GM18508 (cell line): ENCODE results near the gene ZDHHC4.
"Not testable (repeated sequence)": the region's sequence is repeated elsewhere in the genome, so short reads cannot be mapped to it uniquely, and the experiment has no call there.

Source experiments
- ATAC-seq: cut with Tn5 transposase; IDR thresholded peaks from one replicate; pipeline ENCODE4 v1.9.1; 2021; ENCODE audit warnings: moderate number of reproducible peaks; ENCODE audit not compliant: insufficient read depth, unreplicated experiment

Gene ZDHHC4

DNA sequence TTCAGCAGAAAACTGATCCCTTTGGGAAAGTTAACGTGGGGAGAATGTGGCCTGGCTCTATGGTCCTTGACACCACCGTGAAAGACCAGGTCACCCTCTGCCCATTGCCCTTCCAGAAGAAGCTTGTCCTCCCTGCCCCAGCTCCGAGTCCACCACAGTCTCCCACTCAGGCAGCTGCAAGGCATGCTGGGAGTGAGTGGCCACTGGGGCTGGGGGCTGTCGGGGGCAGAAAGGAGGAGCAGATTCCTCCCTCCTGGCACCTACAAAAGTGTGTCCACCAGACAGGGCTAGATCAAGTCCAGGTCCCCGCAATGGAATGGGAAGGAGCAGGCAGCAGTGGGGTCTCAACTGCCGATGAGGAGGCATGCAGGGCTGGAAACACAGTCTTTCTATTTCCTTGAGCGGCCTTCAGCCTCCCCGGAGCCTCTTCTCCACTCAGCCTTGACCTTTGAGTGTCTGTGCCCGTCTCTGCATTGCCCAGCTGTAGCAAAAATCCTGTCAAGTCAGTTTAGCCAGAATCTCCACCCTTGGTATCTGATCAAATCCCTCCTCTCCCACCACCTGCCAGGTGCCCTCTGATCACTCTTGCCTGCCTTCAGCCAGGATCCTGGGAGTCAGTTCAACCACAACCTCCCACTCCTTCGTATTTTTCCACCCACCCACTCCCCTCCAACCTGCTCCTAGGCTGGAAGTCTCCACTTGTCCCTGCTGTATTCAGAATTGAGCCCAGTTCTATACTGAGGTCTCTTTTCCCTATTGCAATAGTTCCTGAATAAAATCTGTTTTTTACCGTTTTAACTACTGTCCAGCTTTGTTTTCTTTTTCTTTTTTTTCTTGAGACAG is 53.0 kb downstream of the ZDHHC4 start:
- ATAC-seq = no peak

DNA sequence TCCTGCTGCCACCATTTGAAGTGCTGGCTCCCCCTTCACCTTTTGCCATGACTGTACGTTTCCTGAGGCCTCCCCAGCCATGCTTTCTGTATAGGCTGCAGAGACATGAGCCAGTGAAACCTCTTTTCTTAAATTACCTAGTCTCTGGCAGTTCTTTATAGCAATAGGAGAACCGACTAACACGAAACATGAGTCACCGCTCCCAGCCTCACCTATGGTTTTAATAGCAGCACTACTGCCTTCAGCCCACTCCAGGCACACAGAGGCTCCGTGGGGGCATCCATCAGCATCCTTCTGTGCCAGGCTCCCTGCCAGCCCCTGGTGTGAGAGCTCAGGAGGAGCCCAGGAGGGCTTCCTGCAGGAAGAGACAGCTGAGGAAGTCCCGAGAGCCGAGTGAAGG is 54.4 kb downstream of the ZDHHC4 start:
- ATAC-seq = no peak

GRCh38 chr7:6634021-6634420 is 56.8 kb downstream of the ZDHHC4 start:
- no peak for ATAC-seq

GRCh38 chr7:6634971-6635370 is 57.7 kb downstream of the ZDHHC4 start:
- ATAC-seq = not testable (repeated sequence)

DNA sequence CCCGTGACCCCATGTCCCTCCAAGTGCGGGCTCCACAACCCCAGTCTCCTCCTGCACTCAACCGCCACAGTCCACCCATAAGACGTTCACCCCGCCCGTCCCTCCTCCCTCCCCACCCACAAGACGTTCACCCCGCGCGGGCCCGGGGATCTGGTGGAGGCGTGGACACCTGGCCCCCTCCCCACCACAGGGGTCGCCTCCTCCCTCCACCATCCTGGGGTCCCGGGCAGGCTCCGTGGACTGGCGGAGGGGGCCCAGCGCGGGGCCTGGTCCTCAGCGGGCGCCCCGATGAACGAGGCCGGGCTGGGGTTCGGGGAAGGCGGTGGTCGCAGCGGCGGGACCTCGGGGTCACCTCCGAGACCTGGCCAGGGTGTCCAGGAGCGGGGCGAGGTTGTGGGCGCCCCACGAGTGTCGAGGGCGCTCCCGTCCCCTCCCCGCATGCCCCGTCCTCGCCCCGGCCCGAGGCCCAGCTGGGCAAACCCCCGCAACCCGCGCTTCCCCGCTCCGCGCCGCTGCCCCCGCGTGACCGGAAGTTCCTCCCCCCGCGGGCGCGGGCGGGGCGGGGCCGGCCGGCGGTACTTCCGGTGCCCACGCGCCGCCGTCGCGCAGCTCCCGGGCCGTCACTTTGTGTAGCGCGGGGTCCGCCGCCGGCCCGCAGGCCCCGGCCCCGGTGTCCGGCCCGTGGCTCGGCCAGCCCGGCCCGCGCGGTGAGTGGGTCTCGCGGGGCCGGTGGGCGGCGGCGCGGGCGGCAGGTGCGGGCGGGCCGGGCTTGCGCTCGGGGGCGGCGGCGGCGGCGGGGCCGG is 59.7 kb downstream of the ZDHHC4 start, which contains the start of gene ZNF316:
ZNF316 (plus strand) TSS at position 578 of the 803 bp plus-strand sequence. CDS start 5,092 bp downstream, outside the sequence.
- ATAC-seq = no peak

GRCh38 chr7:6637544-6638229 is 60.4 kb downstream of the ZDHHC4 start:
- peak; percentile 64 for ATAC-seq
